Epithelial cell of proximal tubule (primary cell): ENCODE data around the gene P2RX1. TPM values are rescaled to one million over a fixed set of nuclear protein-coding genes. Genes with fewer than 3 reads are reported as not detected.

ENCODE experiments used
- DNase-seq: peaks from one replicate; pipeline ENCODE4 v3.0.0-alpha.2; 2011; ENCODE audit warnings: low read depth
- H3K4me3 ChIP-seq: 2 replicates; pipeline ENCODE4 v1.5.1; 2011; ENCODE audit warnings: low read depth, mild to moderate bottlenecking, low read length
- total RNA-seq: library from RNA; depleted of rRNA; stranded (reverse); fragments of >200 nt; gene quantifications from 2 replicates; pipeline ENCODE4 v1.2.3, GENCODE V29; 2015
- TF ChIP-seq, protein P1 (sequence below): conservative IDR thresholded peaks from 2 replicates; pipeline ENCODE4 v1.5.1; 2012; ENCODE audit warnings: low read depth, mild to moderate bottlenecking, low read length

Gene P2RX1
- total RNA-seq, 1 donor from 2014 or later: not detected

DNA sequence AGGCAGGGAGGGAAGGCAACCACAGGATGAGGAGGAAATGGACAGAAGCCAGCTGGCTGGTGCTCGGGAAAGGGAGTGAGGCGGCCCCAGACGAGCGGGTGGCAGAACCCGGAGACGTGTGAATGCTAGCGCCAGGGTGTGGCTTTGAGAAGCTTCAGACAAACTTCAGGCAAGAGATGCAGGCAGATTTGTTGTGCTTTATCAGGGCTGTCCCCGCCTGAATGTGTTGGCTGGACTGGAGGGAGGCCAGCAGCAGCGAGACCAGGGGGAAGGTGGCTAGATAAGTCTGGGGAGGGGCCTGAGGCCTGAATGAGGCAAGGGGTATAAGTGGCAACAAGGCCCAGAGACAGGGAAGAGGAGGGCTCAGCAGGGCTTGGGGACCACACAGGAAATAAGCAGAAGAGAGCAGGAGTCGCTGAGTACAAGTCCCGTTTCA, 45.4 kb downstream of the P2RX1 start:
- no peak for DNase-seq
- TF ChIP-seq, protein P1, sequence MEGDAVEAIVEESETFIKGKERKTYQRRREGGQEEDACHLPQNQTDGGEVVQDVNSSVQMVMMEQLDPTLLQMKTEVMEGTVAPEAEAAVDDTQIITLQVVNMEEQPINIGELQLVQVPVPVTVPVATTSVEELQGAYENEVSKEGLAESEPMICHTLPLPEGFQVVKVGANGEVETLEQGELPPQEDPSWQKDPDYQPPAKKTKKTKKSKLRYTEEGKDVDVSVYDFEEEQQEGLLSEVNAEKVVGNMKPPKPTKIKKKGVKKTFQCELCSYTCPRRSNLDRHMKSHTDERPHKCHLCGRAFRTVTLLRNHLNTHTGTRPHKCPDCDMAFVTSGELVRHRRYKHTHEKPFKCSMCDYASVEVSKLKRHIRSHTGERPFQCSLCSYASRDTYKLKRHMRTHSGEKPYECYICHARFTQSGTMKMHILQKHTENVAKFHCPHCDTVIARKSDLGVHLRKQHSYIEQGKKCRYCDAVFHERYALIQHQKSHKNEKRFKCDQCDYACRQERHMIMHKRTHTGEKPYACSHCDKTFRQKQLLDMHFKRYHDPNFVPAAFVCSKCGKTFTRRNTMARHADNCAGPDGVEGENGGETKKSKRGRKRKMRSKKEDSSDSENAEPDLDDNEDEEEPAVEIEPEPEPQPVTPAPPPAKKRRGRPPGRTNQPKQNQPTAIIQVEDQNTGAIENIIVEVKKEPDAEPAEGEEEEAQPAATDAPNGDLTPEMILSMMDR: no peak
- no peak overlapping the region for H3K4me3 ChIP-seq

DNA sequence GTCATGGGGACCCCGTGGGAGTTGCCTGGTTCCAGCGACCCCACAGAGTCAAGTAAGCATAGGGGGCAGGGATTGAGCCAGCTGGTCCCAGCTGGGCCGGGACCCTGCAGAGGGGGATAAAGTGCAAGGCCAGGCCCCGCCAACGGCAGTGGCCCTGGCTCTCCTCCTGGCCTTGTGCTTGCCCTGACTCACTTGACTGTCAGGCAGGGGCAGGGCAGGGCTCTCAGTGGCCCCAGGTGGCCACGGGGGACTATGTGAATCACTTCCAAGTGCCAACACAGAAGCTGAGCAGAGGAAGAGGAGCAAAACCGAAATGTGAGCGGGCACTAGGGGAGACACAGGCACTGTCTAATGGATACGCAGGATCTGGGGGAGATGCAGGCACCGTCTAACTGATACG, 48.7 kb downstream of the P2RX1 start:
- H3K4me3 ChIP-seq: no peak overlapping the region
- TF ChIP-seq, protein P1: no peak
- no peak for DNase-seq

DNA sequence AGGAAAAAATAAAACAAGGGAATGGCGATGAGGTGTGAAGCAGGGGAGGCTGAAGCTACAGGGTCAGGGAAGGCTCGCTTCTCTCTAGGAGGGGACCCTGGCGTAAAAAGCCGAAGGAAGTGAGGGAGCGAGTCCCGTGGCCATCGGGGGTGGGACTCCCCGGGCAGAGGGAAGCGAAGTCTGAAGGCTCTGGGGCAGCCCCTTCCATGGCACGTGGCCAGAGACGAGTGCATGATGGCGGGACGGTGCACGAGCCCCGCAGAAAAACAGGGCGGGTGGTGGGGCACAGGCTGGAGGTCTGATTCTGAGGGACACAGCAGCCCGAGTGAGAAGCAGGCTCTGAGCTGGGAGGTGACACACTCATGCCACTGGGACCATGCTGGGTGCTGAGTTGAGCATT, 49.2 kb downstream of the P2RX1 start:
- TF ChIP-seq, protein P1: no peak
- H3K4me3 ChIP-seq: no peak overlapping the region
- no peak for DNase-seq

DNA sequence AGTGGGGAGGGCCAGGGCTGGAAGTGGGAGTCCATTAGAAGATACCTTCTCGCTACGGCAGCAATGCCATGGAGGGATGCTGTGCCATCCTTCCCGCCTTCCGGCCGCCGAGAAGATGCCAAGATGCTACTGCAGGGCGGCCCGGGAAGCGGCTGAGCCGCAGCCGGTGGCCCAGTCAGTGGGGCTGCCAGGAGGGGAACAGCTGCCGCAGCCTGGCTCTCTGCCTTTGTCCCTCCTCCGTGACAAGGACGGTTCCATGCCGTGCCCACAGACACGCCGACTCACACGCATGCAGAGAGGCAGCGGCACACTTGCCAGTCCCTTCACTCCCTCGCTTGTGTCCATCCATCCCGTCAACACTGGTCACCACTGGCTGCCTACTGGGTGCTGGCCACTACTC, 50.0 kb downstream of the P2RX1 start:
- no peak for DNase-seq
- H3K4me3 ChIP-seq: no peak overlapping the region
- TF ChIP-seq, protein P1: no peak

DNA sequence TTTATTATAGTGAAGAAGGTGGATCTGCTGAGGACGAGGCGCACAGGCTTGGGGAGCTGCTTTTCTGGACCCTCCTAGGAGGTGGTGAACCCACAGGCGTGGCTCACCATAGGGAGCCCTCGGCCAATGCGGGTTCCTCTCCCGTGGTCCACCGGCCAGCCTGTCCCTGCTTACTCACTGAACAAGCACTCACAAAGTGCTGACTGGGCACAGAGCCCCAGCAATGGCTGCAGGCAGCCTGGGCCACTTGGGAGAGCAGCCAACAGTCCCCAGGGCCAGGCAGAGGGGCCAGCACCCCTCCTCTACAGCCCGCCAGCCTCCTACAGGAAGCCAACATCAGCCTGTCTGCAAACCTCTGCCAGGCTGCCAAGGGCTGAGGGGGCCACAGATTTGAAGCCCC, 51.1 kb downstream of the P2RX1 start:
- H3K4me3 ChIP-seq: no peak overlapping the region
- DNase-seq: no peak
- TF ChIP-seq, protein P1: no peak

DNA sequence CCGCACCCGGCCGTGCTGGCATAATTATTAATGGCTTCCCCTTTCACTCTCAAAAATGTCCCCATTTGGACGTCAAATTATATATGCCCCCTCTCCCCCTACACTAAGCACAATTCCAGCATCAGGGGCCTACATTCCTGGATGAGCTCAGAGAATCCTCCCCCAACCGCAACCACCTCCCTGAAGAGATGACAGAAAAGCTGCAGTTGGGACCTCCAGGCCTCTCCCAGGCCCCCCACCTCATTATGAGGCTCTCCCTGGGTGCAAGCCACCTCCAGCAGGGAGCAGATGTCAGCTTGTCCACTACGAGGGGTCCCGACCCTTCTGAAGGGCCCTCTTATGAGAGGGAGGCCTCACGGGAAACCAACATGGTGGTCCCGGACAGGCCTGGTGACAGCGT, 51.7 kb downstream of the P2RX1 start:
- no peak for DNase-seq
- TF ChIP-seq, protein P1: no peak
- H3K4me3 ChIP-seq: no peak overlapping the region

DNA sequence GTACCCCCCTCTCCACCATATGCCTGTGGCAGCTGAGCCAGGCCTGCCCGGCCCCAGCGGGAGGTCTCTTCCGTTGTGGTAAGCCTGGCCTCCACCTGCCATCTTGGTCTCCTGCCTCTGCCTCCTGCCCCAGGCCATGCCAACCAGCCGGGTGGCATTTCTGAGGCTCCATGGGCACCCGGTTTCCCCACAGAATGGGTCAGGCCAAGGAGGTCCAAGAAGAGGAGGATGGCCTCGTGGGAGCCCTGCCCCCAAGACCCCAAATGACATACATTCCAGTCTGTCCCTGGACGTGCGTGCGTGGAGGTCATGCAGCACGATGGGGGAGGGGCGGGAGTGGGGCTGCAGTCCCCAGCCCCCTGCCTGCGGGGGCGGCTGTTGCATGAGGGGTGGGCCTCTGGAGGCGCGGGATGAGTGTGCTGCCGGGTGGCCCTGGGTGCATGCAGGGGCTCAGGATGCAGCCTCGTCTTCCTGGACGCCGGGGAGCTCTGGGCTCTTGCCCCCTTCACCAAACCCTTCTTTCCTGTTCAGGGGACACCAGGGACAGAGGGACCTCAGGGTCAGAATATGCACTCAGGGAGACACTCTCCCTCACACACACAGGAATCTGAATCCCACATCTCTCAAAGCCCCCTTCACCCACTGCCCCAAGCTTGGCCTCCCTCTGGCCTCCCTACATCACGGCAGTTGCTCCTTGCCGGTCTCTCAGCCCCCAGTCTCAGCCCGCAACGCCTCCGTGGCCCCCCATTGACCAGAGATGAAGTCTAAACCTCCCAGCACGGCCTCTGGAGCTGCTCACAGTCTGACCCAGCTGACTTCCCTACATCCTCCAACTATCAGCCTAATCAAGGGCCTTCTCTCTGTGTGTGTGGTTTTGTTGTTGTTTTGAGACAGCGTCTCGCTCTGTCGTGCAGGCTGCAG, 54.2 kb downstream of the P2RX1 start:
- H3K4me3 ChIP-seq: no peak overlapping the region
- TF ChIP-seq, protein P1: no peak
- no peak for DNase-seq
